Neural cell (in vitro differentiated cells): ENCODE results near the gene NLN.

Experiments used
- CTCF ChIP-seq: fragments of 450-650 bp; IDR thresholded peaks from 2 replicates; pipeline ENCODE4 v1.5.1; 2014; ENCODE audit warnings: antibody characterized with exemption, mild to moderate bottlenecking, moderate library complexity; ENCODE audit not compliant: poor library complexity, severe bottlenecking
- EP300 ChIP-seq: fragments of 450-650 bp; conservative IDR thresholded peaks from 2 replicates; pipeline ENCODE4 v1.6.1; 2014; ENCODE audit warnings: antibody characterized with exemption, mild to moderate bottlenecking, moderate library complexity; ENCODE audit not compliant: poor library complexity, severe bottlenecking
- EZH2 ChIP-seq: fragments of 200-600, 300-800 bp; shearing (Covaris generic), sonication (generic); IDR thresholded peaks from 2 replicates; pipeline ENCODE4 v1.6.1; 2014; ENCODE audit warnings: antibody characterized with exemption, low read length, borderline replicate concordance, mild to moderate bottlenecking; ENCODE audit not compliant: insufficient read depth, poor library complexity, severe bottlenecking
- RAD21 ChIP-seq: fragments of 450-650 bp; conservative IDR thresholded peaks from 2 replicates; pipeline ENCODE4 v1.6.1; 2014; ENCODE audit warnings: antibody characterized with exemption, mild to moderate bottlenecking, moderate library complexity
- REST ChIP-seq: IDR thresholded peaks from 2 replicates; pipeline ENCODE4 v1.6.1; 2012; ENCODE audit warnings: borderline replicate concordance
- SMC3 ChIP-seq: fragments of 450-650 bp; conservative IDR thresholded peaks from 2 replicates; pipeline ENCODE4 v1.6.1; 2014; ENCODE audit warnings: antibody characterized with exemption, mild to moderate bottlenecking, moderate library complexity; ENCODE audit not compliant: poor library complexity

- TF ChIP-seq EP300 (no peak), SMC3 (no peak), REST (no peak), CTCF (no peak), RAD21 (no peak), EZH2 (no peak)
These were observed 14.3 kb upstream of the NLN start for GRCh38 chr5:65707663-65708062.
